Measurements from ENCODE around the gene SP3.

- no peak for TF ChIP-seq CTCF (IDR thresholded peaks at IDR 0.05)
- TF ChIP-seq POLR2A (IDR thresholded peaks at IDR 0.05), result no peak
- no peak for TF ChIP-seq EP300 (IDR thresholded peaks at IDR 0.05; ENCODE audit: low read depth)
- TF ChIP-seq POLR2AphosphoS5 (IDR thresholded peaks at IDR 0.05), result no peak
These were observed 92.5 kb downstream of the SP3 start for GRCh38 chr2:173872714-173873113.

All from transverse colon (tissue), 4 donors.